GM06990 (cell line): ENCODE results near the gene HINT2.
A peak's percentile ranks its signal among the peaks of the same experiment; 100 is the strongest.

Source experiments
- DNase-seq: peaks from one replicate; pipeline ENCODE4 v3.0.0-alpha.2; 2011; ENCODE audit not compliant: insufficient read length; ENCODE audit errors: extremely low read depth
- H3K27me3 ChIP-seq: replicated peaks from 2 replicates; pipeline ENCODE4 v1.6.0; 2011; ENCODE audit warnings: low read length; ENCODE audit not compliant: control insufficient read depth, insufficient read depth
- H3K36me3 ChIP-seq: 2 replicates; pipeline ENCODE4 v1.5.1; 2011; ENCODE audit warnings: low read length; ENCODE audit not compliant: control insufficient read depth, insufficient read depth
- H3K4me3 ChIP-seq: replicated peaks from 2 replicates; pipeline ENCODE4 v1.5.1; 2011; ENCODE audit warnings: low read depth, mild to moderate bottlenecking, control low read depth, low read length
- TF ChIP-seq, protein P1 (sequence below): IDR thresholded peaks from 2 replicates; pipeline ENCODE4 v1.5.1; 2011; ENCODE audit warnings: low read length, control low read depth, mild to moderate bottlenecking, inconsistent platforms; ENCODE audit not compliant: insufficient read depth, poor library complexity, severe bottlenecking

The HINT2 gene

DNA sequence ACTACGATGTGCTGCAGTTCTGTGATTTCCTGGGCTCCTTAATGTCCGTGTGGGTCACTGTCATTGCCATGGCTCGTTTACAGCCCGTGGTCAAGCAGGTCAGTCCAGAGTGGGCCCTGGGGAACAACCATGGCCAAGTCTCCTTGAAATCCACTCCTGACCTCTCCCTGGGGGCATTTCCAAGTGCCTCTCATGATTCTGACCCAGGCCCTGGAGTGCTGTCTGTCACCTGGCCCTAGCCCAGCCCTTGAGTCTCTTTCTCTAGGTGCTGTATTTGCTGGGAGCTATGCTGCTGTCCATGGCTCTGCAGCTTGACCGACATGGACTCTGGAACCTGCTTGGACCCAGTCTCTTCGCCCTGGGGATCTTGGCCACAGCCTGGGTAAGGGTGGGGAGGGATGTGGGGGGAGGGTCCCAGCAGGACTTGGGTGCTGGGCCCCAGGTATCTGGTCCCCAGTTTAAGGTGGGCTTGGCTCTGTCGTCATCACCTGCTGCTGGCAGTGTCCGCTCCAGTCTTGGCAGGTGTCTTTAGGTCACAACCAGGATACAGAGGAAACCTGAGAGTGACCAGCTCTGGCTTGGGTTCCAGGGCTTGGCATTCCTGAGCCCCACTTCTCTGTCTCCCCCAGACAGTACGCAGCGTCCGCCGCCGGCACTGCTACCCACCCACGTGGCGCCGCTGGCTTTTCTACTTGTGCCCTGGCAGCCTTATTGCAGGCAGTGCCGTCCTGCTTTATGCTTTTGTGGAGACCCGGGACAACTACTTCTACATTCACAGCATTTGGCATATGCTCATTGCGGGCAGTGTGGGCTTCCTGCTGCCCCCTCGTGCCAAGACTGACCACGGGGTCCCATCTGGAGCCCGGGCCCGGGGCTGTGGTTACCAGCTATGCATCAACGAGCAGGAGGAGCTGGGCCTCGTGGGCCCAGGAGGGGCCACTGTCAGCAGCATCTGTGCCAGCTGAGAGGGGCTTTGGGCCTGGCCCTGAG lies 38.3 kb upstream of the HINT2 start:
- H3K36me3 ChIP-seq: no peaks in the 10 kb centered on the region
- TF ChIP-seq, protein P1, sequence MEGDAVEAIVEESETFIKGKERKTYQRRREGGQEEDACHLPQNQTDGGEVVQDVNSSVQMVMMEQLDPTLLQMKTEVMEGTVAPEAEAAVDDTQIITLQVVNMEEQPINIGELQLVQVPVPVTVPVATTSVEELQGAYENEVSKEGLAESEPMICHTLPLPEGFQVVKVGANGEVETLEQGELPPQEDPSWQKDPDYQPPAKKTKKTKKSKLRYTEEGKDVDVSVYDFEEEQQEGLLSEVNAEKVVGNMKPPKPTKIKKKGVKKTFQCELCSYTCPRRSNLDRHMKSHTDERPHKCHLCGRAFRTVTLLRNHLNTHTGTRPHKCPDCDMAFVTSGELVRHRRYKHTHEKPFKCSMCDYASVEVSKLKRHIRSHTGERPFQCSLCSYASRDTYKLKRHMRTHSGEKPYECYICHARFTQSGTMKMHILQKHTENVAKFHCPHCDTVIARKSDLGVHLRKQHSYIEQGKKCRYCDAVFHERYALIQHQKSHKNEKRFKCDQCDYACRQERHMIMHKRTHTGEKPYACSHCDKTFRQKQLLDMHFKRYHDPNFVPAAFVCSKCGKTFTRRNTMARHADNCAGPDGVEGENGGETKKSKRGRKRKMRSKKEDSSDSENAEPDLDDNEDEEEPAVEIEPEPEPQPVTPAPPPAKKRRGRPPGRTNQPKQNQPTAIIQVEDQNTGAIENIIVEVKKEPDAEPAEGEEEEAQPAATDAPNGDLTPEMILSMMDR: no peak
- H3K27me3 ChIP-seq: no peaks in the 10 kb centered on the region
- no peak for DNase-seq
- H3K4me3 ChIP-seq: no peak overlapping the region

DNA sequence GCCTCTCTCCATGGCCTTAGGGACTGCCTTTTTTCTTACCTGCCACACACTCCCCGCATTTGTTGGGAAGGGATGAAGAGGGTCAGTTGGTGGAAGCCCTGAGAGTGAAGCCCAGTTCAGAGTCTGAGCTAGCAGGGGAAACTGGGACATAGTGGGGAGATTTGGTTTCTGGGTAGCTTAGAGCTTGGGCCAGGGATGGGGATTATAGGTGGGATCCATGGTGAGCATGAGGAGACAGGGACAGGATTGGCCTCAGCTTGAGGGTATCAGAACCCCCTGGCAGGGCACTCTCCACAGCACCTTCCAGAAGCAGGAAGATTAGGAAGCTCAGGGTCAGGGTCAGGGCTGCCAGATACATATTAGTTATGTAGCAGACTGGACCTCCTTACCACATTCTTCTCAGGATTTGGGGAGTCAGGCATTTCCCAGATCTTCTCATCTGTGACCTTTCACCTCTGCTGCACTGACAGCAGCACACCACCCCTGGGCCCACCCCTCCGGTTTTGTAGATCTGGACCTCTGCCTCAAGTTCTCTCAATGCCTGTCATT lies 37.5 kb upstream of the HINT2 start:
- TF ChIP-seq, protein P1: no peak
- no peaks in the 10 kb centered on the region for H3K36me3 ChIP-seq
- no peaks in the 10 kb centered on the region for H3K27me3 ChIP-seq
- no peak overlapping the region for H3K4me3 ChIP-seq
- DNase-seq: no peak

DNA sequence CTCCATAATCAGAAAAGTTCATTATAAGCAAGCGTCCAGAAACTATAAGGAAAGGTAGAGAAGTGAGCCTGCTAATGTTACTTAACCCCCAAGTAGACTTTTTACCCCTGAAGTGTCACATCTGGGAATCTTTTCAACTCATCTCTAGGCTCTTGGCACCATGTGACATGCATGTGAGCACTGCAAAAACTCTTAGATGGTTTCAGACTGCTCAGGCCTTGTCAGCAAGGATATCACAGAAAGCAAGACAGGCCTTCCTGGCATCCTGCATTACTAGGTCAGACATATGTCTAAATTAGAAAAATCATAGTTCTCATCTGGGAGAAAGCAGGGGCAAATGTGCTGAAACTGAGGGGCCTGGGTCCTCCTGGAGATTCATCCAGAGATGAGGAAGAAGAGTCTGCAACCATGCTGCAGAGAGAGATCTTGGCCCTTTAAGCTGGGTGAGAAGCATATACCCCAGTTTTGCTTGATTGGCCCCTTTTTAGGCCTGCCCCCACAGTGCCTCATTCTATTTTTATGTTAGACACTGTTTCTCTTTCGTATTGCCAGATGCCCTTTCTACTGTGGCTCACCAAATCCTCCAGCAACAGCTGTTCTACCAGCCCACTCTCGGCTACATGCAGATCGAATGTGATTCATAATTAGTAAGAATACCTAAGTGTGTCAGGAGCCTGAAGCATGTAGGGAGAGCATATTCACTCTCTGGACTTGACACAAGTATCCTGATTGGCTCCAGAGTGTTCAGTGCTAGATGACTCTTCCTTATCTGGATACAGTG lies 33.1 kb upstream of the HINT2 start:
- peak; percentile 60 for DNase-seq
- H3K4me3 ChIP-seq: peak overlapping the region; percentile 28
- TF ChIP-seq, protein P1: no peak

DNA sequence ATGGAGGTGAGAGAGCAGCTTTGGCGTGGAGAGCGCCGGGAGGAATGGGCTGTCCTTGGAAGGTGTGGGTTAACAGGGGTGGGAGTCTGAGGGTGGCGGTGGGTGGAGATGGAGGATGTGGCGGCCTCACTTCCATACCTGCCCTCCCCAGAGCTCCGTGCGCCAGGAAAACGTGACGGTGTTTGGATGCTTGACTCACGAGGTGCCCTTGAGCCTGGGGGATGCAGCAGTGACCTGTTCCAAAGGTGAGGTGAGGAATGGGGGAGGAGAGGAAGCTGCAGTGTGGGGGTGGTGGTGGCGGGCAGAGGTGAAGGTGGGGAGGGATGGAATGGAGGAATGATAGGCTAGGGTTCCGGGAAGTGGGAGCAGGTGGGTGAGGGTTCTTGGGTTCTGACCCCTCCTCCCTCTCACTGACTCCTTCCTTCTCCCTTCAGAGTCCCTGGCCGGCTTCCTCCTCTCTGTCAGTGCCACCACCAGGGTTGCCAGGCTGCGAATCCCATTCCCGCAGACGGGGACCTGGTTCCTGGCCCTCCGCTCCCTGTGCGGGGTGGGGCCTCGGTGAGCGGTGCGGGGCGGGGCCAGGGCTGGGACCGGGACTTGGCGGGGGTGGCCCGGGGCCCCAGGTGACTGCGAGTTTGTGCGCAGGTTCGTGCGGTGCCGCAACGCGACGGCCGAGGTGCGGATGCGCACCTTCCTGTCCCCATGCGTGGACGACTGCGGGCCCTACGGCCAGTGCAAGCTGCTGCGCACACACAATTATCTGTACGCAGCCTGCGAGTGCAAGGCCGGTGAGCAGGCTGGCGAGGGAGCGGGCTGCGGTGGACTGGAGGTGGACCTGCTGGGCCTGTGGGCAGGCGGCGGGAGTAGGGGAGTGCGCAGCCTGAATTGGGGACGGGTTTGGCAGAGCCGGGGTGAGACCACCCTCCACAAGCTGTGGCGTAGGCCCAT lies 31.3 kb upstream of the HINT2 start:
- DNase-seq: no peak
- Histone ChIP-seq H3K36me3 (no peaks in the 10 kb centered on the region), H3K4me3 (no peak overlapping the region), H3K27me3 (no peaks in the 10 kb centered on the region)
- TF ChIP-seq, protein P1: no peak

More for the DNA sequence above, 33.1 kb upstream of the HINT2 start:
- H3K27me3 ChIP-seq: no peaks in the 10 kb centered on the region
- no peaks in the 10 kb centered on the region for H3K36me3 ChIP-seq
